ENCODE measurements around the gene TPCN2.

GRCh38 chr11:69153661-69154060 is 104.9 kb downstream of the TPCN2 start:
- TF ChIP-seq EZH2 (IDR thresholded peaks at IDR 0.05; ENCODE audit: insufficient read depth, low read length) (no peak), CTCF (IDR thresholded peaks at IDR 0.05; ENCODE audit: insufficient read depth, low read depth, low read length) (no peak)
